ENCODE data around the gene ID3. TPM values are rescaled to one million over a fixed set of nuclear protein-coding genes. Genes with fewer than 3 reads are reported as not detected.

ID3 gene
- total and polyA plus RNA-seq, 9 of the 15 experiments (the other 6 are each of a cell fraction or from before 2014, with no cell fraction given), result 6.8 to 59.8 (median 23.5) TPM

- TF ChIP-seq HDAC8 (tag; IDR thresholded peaks at IDR 0.05) (0 out of 2 replicates have a peak, but pooled peaks have one; percentile 33), ZZZ3 (IDR thresholded peaks at IDR 0.05) (no peak), CBFA2T3 (IDR thresholded peaks at IDR 0.05) (no peak), XRCC5 (IDR thresholded peaks at IDR 0.05; ENCODE audit: low read depth, low read length) (no peak)
Measured at GRCh38 chr1:23591460-23592208, 32.3 kb upstream of the ID3 start (continued).

DNA sequence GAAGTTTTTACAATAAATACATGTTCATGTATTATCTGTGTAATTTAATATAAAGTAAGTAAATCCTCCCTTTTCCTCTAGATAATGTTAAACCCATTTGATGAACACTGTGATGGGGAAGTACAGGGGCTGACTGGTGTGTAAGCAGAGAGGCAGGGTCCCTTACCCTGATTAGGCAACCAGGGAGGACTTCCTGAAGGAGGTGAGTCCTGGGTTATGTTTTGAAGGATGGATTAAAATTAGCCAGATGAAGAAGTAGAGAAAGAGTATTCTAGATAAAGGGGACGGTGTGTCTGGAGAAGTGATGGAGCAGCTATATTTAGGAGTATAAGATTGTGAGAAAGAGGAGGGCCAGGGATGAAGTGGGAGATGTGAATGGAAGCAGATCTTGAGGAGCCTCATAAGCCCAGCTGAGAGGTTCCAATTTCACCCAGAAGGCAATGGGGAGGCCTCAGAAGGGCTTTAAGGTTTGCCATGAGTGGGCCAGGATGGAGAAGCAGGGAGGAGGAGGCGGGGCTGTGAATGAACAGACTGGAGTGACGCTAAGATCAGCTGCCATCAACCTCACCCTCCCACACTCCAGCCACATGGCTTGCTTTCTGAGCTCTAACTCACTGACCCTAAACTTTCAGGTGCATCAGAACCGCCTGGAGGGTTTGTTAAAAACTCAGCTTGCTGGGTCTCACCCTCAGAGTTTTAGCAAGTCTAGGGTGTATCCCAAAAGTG, 30.9 kb upstream of the ID3 start:
- Histone ChIP-seq H3K9me3 (replicated peaks; ENCODE audit: control insufficient read depth, insufficient read depth, low read depth, low read length) (no peaks in the 10 kb centered on the region), H3K4me3 (no peak overlapping the region), H3K4me2 (ENCODE audit: insufficient read depth, low read length) (no peak overlapping the region), H2AFZ (ENCODE audit: low read depth, low read length) (no peak overlapping the region; the same call in 1 of the 2 replicates), H3K79me2 (ENCODE audit: control insufficient read depth, insufficient read depth, low read length) (no peaks in the 10 kb centered on the region), H3K36me3 (ENCODE audit: control insufficient read depth, insufficient read depth, low read length) (no peaks in the 10 kb centered on the region), H3K9ac (ENCODE audit: insufficient read depth in 1 of 2, low read depth in 2 of 2, low read length in 2 of 2) (peak overlapping the region in 1 of 2 experiments; percentile 67; a peak in 1 of 4 replicates), H3K27ac (ENCODE audit: extremely low read depth, low read depth, low read length) (no peak overlapping the region), H3K27me3 (ENCODE audit: control insufficient read depth in 2 of 2, insufficient read depth in 2 of 2, low read length in 2 of 2) (peaks cover 12 to 45% of the 10 kb centered on the region in 2 experiments; a peak in 4 of 5 replicates), H3K4me1 (replicated peaks in 1 of 2; ENCODE audit: control insufficient read depth in 2 of 2, insufficient read depth in 2 of 2, low read length in 2 of 2) (peaks cover 6 to 15% of the 10 kb centered on the region in 2 experiments; a peak in 4 of 5 replicates), H4K20me1 (replicated peaks; ENCODE audit: control insufficient read depth, insufficient read depth, low read length) (no peaks in the 10 kb centered on the region), H3K9me1 (ENCODE audit: control insufficient read depth, insufficient read depth, low read length) (no peaks in the 10 kb centered on the region)
- no TSS peak for BruUV-seq (replicated peaks)
- intact Hi-C loops (cut with micrococcal nuclease) (no loop called here), in situ Hi-C loops (cut with MboI) (no loop called here)
- DNase-seq (ENCODE audit: extremely low read depth in 1 of 4, low spot score in 3 of 4), result peak; percentile 23 to 47 (median 40)
- 11% methylated on average over 4 of the region's 4 CpGs for WGBS (ENCODE audit: insufficient coverage, low coverage, missing lambda C conversion rate)
- FAIRE-seq, result no peak
- peak; percentile 66 for ATAC-seq
- CTCF ChIA-PET (ENCODE audit: low intra/inter-chr PET ratio), result no interaction called here
- POLR2A ChIA-PET, result interaction anchor here (0.8 to 2.1 kb wide), 3 partner anchors 9 to 13 kb away, joined by 3 to 8 read pairs (median 4); no protein-coding TSS in a partner anchor
- TF ChIP-seq, protein P1, sequence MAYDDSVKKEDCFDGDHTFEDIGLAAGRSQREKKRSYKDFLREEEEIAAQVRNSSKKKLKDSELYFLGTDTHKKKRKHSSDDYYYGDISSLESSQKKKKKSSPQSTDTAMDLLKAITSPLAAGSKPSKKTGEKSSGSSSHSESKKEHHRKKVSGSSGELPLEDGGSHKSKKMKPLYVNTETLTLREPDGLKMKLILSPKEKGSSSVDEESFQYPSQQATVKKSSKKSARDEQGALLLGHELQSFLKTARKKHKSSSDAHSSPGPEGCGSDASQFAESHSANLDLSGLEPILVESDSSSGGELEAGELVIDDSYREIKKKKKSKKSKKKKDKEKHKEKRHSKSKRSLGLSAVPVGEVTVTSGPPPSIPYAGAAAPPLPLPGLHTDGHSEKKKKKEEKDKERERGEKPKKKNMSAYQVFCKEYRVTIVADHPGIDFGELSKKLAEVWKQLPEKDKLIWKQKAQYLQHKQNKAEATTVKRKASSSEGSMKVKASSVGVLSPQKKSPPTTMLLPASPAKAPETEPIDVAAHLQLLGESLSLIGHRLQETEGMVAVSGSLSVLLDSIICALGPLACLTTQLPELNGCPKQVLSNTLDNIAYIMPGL (CRISPR knock-in tag; IDR thresholded peaks at IDR 0.05), result no peak
- TF ChIP-seq ELF2 (CRISPR knock-in tag; IDR thresholded peaks at IDR 0.05) (no peak), TGIF2 (CRISPR knock-in tag; IDR thresholded peaks at IDR 0.05) (no peak), ZNF584 (CRISPR knock-in tag; IDR thresholded peaks at IDR 0.05; ENCODE audit: low read depth) (no peak), HDAC2 (IDR thresholded peaks at IDR 0.05) (peak; percentile 51; the same call in 1 of the 2 replicates), PML (IDR thresholded peaks at IDR 0.05; ENCODE audit: low read length) (no peak), BRD9 (IDR thresholded peaks at IDR 0.05; ENCODE audit: low read depth, partially characterized antibody) (no peak), ZNF146 (CRISPR knock-in tag; IDR thresholded peaks at IDR 0.05; ENCODE audit: unreplicated experiment) (no peak), HOXB6 (CRISPR knock-in tag; IDR thresholded peaks at IDR 0.05; ENCODE audit: borderline replicate concordance) (no peak), ZNF324 (CRISPR knock-in tag; IDR thresholded peaks at IDR 0.05) (no peak), ZNF3 (CRISPR knock-in tag; IDR thresholded peaks at IDR 0.05) (no peak)
- TF ChIP-seq, protein P2, sequence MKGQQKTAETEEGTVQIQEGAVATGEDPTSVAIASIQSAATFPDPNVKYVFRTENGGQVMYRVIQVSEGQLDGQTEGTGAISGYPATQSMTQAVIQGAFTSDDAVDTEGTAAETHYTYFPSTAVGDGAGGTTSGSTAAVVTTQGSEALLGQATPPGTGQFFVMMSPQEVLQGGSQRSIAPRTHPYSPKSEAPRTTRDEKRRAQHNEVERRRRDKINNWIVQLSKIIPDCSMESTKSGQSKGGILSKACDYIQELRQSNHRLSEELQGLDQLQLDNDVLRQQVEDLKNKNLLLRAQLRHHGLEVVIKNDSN (CRISPR knock-in tag; IDR thresholded peaks at IDR 0.05), result peak; percentile 27; the same call in 1 of the 2 replicates
